Loucy (cell line): ENCODE results near the gene SMC6.

Source experiments
- H2AFZ ChIP-seq: fragments of 200-600 bp; sonication (generic); 2 replicates; pipeline ENCODE4 v1.6.0; 2016; ENCODE audit warnings: antibody characterized with exemption, mild to moderate bottlenecking, low read length, moderate library complexity
- H3F3A ChIP-seq: fragments of 200-600 bp; 2 replicates; pipeline ENCODE4 v1.6.0; 2016; ENCODE audit warnings: antibody characterized with exemption, low read depth, mild to moderate bottlenecking
- H3K27me3 ChIP-seq: fragments of 200-600 bp; sonication (generic); 2 replicates; pipeline ENCODE4 v1.6.1; 2014; ENCODE audit warnings: low read length, mild to moderate bottlenecking; ENCODE audit not compliant: insufficient read depth, poor library complexity, severe bottlenecking
- H3K36me3 ChIP-seq: fragments of 200-600 bp; sonication (generic); 2 replicates; pipeline ENCODE4 v1.6.1; 2016; ENCODE audit warnings: low read length; ENCODE audit not compliant: insufficient read depth
- H3K4me1 ChIP-seq: fragments of 200-600 bp; sonication (generic); 2 replicates; pipeline ENCODE4 v1.5.1; 2014; ENCODE audit warnings: low read length, mild to moderate bottlenecking; ENCODE audit not compliant: insufficient read depth, poor library complexity, severe bottlenecking
- H3K4me2 ChIP-seq: fragments of 200-600 bp; sonication (generic); 2 replicates; pipeline ENCODE4 v1.6.0; 2014; ENCODE audit warnings: antibody characterized with exemption, low read length, low read depth, mild to moderate bottlenecking; ENCODE audit not compliant: poor library complexity, severe bottlenecking
- H3K4me3 ChIP-seq: fragments of 200-600 bp; sonication (generic); 2 replicates; pipeline ENCODE4 v1.5.1; 2014; ENCODE audit warnings: low read length, mild to moderate bottlenecking, mixed read lengths; ENCODE audit not compliant: poor library complexity, severe bottlenecking
- H3K79me2 ChIP-seq: fragments of 200-600 bp; sonication (generic); 2 replicates; pipeline ENCODE4 v1.6.1; 2014; ENCODE audit warnings: low read length; ENCODE audit not compliant: insufficient read depth
- H3K9ac ChIP-seq: fragments of 200-600 bp; sonication (generic); 2 replicates; pipeline ENCODE4 v1.6.0; 2014; ENCODE audit warnings: mild to moderate bottlenecking, low read depth, low read length, moderate library complexity; ENCODE audit not compliant: poor library complexity, severe bottlenecking
- H3K9me2 ChIP-seq: fragments of 200-600 bp; sonication (generic); replicated peaks from 2 replicates; pipeline ENCODE4 v1.6.1; 2016; ENCODE audit warnings: low read depth, low read length, mixed read lengths
- H3K9me3 ChIP-seq: fragments of 200-600 bp; sonication (generic); 2 replicates; pipeline ENCODE4 v1.6.1; 2014; ENCODE audit warnings: mild to moderate bottlenecking, antibody characterized with exemption, low read length, low read depth; ENCODE audit not compliant: insufficient read depth
- H4K20me1 ChIP-seq: fragments of 200-600 bp; sonication (generic); 2 replicates; pipeline ENCODE4 v1.6.0; 2014; ENCODE audit warnings: antibody characterized with exemption, low read length, mild to moderate bottlenecking; ENCODE audit not compliant: insufficient read depth, poor library complexity, severe bottlenecking
- CTCF ChIP-seq: fragments of 200-600 bp; sonication (generic); conservative IDR thresholded peaks from 2 replicates; pipeline ENCODE4 v1.5.1; 2014; ENCODE audit warnings: mild to moderate bottlenecking, antibody characterized with exemption, low read length
- EZH2phosphoT487 ChIP-seq: fragments of 200-600 bp; IDR thresholded peaks from 2 replicates; pipeline ENCODE4 v1.6.1; 2018; ENCODE audit warnings: antibody characterized with exemption, mild to moderate bottlenecking, moderate library complexity, borderline replicate concordance

Gene SMC6

GRCh38 chr2:17688600-17688999 lies 65.0 kb downstream of the SMC6 start:
- H3K27me3 ChIP-seq = no peaks in the 10 kb centered on the region
- H3K4me1 ChIP-seq = no peaks in the 10 kb centered on the region
- no peak overlapping the region for H3K4me2 ChIP-seq
- no peaks in the 10 kb centered on the region for H3K79me2 ChIP-seq
- H3F3A ChIP-seq = no peaks in the 10 kb centered on the region
- no peak overlapping the region for H2AFZ ChIP-seq
- H3K9ac ChIP-seq = no peak overlapping the region
- no peaks in the 10 kb centered on the region for H3K9me3 ChIP-seq
- no peak for TF ChIP-seq CTCF
- TF ChIP-seq EZH2phosphoT487 = no peak
- no peaks in the 10 kb centered on the region for H3K9me2 ChIP-seq
- no peaks in the 10 kb centered on the region for H4K20me1 ChIP-seq
- peaks cover 27% of the 10 kb centered on the region; the same call in 1 of the 2 replicates for H3K36me3 ChIP-seq
- no peak overlapping the region for H3K4me3 ChIP-seq

GRCh38 chr2:17683981-17684380 lies 69.6 kb downstream of the SMC6 start:
- no peaks in the 10 kb centered on the region for H3K4me1 ChIP-seq
- no peak overlapping the region for H3K4me3 ChIP-seq
- H3K36me3 ChIP-seq = peaks cover 35% of the 10 kb centered on the region; the same call in 1 of the 2 replicates
- H3K27me3 ChIP-seq = no peaks in the 10 kb centered on the region
- H3K9me2 ChIP-seq = no peaks in the 10 kb centered on the region
- no peaks in the 10 kb centered on the region for H4K20me1 ChIP-seq
- no peaks in the 10 kb centered on the region for H3K79me2 ChIP-seq
- H3K4me2 ChIP-seq = no peak overlapping the region
- no peak overlapping the region for H2AFZ ChIP-seq
- H3F3A ChIP-seq = no peaks in the 10 kb centered on the region
- no peak overlapping the region for H3K9ac ChIP-seq
- no peak for TF ChIP-seq EZH2phosphoT487
- H3K9me3 ChIP-seq = no peaks in the 10 kb centered on the region

- Histone ChIP-seq H2AFZ (no peak overlapping the region), H3K4me2 (no peak overlapping the region), H3K9me3 (no peaks in the 10 kb centered on the region), H3K9me2 (no peaks in the 10 kb centered on the region), H3K27me3 (no peaks in the 10 kb centered on the region), H3F3A (no peaks in the 10 kb centered on the region), H3K79me2 (no peaks in the 10 kb centered on the region), H4K20me1 (no peaks in the 10 kb centered on the region), H3K36me3 (peaks cover 30% of the 10 kb centered on the region; the same call in 1 of the 2 replicates), H3K4me3 (no peak overlapping the region), H3K4me1 (no peaks in the 10 kb centered on the region), H3K9ac (no peak overlapping the region)
- TF ChIP-seq EZH2phosphoT487 (no peak), CTCF (no peak)
Measured at GRCh38 chr2:17682098-17682857, 71.3 kb downstream of the SMC6 start.

- Histone ChIP-seq H3K9me2 (no peaks in the 10 kb centered on the region), H3K4me3 (no peak overlapping the region), H3K4me1 (no peaks in the 10 kb centered on the region), H3K4me2 (no peak overlapping the region), H3K9ac (no peak overlapping the region), H4K20me1 (no peaks in the 10 kb centered on the region), H3F3A (no peaks in the 10 kb centered on the region), H2AFZ (no peak overlapping the region), H3K27me3 (no peaks in the 10 kb centered on the region), H3K79me2 (no peaks in the 10 kb centered on the region), H3K36me3 (peaks cover 24% of the 10 kb centered on the region; the same call in 1 of the 2 replicates), H3K9me3 (no peaks in the 10 kb centered on the region)
- TF ChIP-seq CTCF (no peak), EZH2phosphoT487 (no peak)
Measured at GRCh38 chr2:17680119-17680518, 73.5 kb downstream of the SMC6 start.
